Measurements from ENCODE around the gene KCTD13.

- TF ChIP-seq SRF (IDR thresholded peaks at IDR 0.05; ENCODE audit: low read depth) (no peak), CTCF (IDR thresholded peaks at IDR 0.05 in 2 of 3, conservative IDR thresholded peaks at IDR 0.05 in 1 of 3; ENCODE audit: borderline replicate concordance in 1 of 3, insufficient read depth in 1 of 3, low read depth in 2 of 3, low read length in 2 of 3) (no peak), POLR2AphosphoS5 (IDR thresholded peaks at IDR 0.05; ENCODE audit: low read depth, low read length) (no peak), EZH2 (IDR thresholded peaks at IDR 0.05) (no peak), ELF1 (IDR thresholded peaks at IDR 0.05; ENCODE audit: borderline replicate concordance, low read depth) (no peak), POLR2A (IDR thresholded peaks at IDR 0.05; ENCODE audit: borderline replicate concordance, extremely low read depth, insufficient read depth, insufficient read length) (no peak), MAX (IDR thresholded peaks at IDR 0.05) (no peak), TCF7L2 (IDR thresholded peaks at IDR 0.05; ENCODE audit: borderline replicate concordance, extremely low read depth, insufficient read depth, insufficient read length) (no peak), EZH2phosphoT487 (IDR thresholded peaks at IDR 0.05; ENCODE audit: borderline replicate concordance) (no peak), JUND (IDR thresholded peaks at IDR 0.05) (no peak), REST (IDR thresholded peaks at IDR 0.05; ENCODE audit: low read depth) (no peak), YY1 (IDR thresholded peaks at IDR 0.05; ENCODE audit: extremely low read depth, insufficient replicate concordance, low read depth, low read length) (no peak), CEBPB (IDR thresholded peaks at IDR 0.05; ENCODE audit: low read depth) (no peak)
Observed at GRCh38 chr16:29868396-29869009, 57.5 kb downstream of the KCTD13 start.

Measured in HCT116 (cell line).